Activated CD4-positive, CD25-positive, alpha-beta regulatory T cell treated with anti-CD3 and anti-CD28 coated beads, Interleukin-2, amount 50 U/mL, for 16 hours (primary cell): ENCODE measurements around the gene PLEKHA7.

Experiments
- DNase-seq: peaks from one replicate; pipeline ENCODE4 v3.0.0-alpha.2; 2020; ENCODE audit warnings: low read depth, low spot score

The PLEKHA7 gene

DNA sequence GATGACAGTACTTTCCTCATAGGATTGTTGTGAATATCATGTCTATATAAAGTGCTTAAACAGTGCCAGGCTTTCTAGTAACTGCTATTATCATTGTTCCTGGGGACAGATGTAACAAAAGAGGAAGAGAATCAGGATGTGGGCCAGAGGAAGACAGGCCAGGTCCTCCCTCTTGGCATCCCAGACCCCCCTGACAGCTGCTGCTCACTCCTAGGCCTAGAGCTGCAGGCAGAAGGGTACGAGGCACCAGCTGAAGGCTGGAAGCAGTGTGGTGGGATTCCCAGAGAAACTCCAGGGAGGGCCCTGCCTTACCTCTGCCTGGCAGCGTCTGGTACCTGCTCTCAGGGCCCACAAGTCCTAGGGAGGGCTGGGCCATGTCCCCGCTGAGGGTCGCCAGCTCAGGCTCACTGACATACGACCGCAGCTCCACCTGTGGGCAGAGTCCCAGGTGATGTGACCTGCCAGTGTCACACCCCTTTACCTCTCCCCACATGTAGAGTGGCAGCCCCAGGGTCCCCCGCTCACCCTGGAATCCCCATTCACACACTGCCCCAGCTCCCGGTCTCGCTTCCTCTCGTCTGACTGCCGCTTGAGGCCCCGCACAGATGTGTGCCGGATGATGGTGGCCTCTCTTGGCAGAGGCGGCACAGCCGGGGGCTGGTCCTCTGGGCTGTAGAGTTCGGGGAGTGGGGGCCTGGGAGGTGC, 223.6 kb downstream of the PLEKHA7 start:
- no peak for DNase-seq

DNA sequence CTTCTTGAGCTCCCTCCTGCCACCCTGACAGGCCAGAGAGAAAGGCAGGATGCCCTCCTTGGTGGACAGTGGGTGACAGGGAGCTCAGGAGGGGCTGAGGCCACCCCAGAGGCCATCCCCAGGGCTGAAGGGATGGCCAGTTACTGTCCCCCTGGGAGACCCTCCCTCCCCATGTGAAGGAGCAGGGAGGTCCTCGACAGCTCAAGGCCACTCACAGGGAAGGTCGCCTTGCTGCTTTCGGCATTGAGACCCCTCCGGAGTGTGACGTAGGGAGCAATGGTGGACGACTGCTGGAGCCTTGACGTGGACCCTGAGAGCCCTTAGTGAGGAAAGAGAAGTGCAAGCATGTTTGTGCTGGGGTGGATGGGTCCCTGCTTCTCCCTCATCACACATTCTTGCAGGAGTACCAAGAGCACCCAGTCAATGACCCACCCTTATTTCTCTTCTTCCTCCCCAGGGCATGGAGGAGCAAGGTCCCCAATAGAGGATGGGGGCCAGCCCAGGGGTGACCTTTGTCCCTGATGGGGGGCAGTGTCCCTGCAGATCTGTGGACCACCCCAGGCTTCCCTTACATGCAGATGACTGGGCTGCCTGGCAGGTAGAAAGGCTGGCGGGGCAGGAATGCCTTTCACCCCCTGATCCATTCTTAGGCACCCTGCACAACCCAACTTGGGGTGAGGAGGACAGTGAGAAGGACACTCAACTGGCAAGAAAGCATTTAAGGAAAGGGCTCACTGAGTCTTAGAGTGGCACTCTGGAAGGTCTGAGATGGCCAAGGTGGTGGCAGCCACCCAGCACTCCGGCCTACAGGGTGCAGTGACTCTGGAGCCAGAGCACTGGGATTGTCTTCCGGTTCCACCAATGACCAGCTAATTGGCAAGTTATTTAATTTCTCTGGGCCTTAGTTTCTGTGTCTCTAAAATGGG, 224.4 kb downstream of the PLEKHA7 start:
- DNase-seq: no peak

DNA sequence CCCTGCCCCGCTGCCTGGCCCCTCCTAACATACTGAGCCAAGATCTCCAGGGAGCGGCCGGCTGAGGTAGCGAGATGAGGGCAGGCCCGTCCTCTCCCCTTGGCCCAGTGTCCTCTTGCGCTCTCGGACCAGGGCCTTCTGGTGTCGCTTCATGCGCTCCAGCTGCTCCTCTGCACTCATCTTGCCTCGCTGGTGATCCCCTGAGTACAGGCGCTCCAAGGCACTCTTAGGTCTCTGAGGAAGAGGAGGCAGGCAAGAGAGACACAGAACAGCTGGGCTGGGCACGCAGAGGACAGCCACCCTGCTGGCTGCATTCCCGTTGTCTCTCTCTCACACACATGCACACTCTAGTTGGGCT, 225.2 kb downstream of the PLEKHA7 start:
- DNase-seq: no peak

DNA sequence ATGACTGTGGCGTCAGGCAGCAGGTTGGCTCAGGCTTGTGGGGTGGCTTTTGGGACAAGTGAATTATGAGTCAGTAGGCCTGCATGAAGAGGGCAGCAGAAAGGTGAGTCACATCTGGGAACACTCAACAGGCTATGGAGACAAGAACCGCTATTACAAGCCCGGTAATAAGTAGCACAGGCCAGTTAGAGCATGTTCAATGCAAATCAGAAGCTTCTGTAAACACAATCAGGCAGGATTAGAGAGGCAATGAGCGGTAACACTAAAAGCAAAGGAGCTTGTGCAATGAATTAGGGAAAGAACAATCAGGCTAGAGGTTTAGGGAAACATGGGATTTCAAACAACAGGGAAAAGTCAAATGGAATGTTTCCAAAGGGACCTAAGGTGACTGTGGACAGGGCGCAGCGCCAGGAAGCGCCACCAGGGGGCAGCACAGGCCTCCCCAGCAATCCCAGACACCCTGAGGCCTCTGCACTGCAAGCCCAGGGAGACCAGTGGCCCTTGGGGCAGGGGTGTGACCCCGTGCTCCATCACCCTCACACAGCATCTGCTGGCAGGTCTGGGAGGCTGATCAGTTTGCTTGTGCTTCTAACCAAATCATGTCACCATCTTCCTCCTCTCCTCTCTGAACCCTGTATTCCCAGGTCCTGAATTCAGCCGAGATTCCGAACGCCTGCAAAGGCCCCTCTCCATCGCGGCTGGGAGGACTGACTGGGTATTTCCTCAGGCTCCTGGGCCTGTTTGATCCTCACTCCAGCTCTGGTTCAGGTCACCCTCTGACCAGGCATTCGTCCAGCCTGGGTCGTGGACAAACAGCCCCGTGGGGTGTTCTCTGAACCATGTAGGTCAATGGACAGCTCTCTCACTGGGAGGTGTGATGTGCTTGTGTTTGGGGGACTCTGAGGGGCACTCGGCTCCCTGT, 225.8 kb downstream of the PLEKHA7 start:
- DNase-seq: no peak

DNA sequence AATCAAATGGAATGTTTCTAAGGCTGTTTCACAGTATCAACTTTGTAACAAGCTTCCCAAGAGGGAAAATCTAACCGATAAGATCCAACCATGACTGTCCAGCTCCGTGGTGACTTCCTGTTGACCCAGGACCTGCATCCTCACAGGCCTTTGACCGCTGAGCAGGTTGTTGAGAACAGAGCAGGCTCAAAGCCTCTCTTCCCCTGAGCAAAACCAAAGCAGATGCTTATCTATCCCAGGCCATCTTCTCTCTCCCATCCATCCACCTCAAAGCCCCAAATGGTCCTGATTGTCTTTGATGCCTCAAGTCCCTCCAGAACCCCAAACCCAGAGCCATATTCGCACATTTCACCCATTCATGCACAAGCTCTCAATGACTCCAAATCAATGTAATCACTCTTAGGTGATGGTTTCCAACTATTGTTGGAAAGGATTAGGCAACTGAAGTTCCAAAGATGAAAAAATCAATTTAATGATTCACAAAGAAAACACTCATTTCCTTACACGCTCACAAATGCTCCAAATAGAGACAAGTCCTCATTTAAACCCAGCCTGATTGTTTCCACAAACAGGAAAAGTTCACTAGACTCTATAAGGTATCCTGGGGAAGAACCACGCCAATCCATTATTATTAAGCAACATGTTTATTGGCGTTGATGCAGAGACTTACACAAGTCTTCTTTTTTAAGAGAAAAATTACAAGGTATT, 227.0 kb downstream of the PLEKHA7 start:
- DNase-seq: no peak

DNA sequence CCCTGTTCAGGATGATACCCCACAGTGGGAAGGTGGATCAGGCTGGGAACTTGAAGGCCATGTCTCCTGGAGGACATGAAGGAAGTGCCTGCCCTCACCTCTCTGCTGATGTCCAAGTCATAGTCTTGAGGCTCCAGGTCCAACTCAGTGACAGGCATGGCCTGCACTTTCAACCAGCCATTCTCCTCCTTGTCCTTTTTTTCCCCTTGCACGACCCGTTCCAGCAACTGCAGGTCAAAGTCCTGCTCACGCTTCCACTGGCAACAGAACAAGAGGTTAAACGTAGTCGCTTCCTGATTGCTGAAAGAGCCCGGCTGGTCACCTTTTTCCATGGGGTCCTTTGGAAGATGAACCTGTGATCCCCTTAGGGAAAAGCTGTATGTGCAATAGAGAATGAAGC, 228.1 kb downstream of the PLEKHA7 start:
- DNase-seq: no peak

DNA sequence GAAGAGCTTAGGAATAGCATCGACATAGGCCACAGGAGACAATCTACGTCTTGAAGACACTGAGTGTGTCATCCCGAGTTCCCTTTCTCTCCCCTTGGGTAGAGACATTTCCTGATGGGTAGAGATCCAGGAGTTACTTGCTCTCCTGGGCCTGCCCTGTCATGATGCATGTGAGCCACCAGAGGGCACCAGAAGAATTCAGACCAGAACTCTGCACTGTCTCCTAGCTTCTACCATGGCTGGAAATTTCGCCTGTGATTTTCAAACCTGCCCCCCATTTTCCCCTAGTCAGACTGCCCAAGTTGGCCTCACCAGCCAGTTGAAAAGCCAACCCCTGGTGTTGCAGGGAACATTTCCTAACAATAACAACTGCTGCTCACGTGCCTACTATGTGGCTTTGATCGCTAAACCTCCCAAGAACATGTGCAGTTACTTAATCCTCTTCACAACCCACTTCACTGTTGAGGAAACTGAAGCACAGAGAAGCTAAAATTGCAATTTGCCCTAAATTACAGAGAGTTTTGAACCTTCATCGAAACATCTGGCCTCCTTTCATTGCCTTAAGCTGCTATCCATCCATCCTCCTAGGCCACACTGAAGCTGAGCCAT, 228.6 kb downstream of the PLEKHA7 start:
- DNase-seq: peak; percentile 26

DNA sequence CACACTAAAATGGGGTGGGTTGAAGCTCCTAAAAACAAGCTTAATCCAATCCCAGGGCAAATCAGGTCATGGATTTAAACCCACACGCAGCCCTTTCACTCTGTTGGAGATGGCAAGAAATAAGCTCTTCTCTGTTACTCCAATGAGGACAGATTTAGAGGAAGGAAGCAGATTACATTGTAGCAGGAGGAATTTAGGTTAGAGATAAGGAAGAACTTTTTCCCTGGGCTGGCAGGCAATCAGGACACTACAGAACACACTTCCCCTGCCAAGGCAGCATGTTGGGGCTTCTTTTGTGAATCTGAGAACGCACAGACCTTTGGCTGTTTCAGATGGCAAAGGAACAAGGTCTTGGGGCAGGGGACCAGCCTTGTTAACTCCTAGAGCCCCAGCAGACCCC, 229.5 kb downstream of the PLEKHA7 start:
- no peak for DNase-seq

DNA sequence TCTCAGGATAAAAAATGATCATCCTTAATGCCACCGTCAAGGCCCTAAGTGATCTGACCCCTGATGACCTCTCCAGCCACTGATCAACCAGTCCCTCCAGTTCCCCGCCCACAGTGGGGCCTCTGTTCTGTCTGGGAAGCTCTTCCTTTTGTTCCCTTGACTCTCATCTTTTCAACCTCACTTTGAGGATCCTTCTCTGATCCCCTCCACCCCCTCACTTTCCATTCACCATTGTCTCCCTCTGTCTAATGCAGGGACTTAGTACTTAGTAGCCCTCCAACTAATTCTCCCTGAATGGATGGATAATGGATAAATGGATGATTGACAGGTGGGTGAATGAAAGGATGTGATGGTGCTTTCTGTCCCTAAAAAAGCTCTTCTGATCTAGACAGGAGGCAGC, 230.1 kb downstream of the PLEKHA7 start:
- no peak for DNase-seq

DNA sequence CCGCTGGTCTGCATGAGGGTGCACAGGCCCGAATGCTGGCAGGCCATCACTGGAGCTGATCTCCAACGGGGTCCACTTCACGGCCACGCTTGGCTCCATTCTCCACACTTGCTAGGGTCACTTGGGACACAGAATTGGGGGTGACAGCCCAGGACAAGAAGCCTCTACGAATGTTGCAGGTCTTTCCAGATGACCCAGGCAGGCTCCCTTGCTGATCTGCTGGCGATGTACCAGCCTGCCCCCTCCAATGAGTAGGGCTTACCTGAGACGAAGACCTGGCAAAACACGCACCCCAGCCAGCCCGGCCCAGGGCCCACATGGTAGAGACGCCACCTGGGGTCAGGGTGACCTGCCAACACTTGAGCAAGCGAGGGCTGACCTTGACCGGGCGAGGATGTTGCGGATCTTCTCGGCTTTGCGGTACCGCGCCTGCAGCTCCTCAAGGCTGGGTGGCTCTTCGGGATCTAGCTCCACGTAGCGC, 230.9 kb downstream of the PLEKHA7 start:
- no peak for DNase-seq

DNA sequence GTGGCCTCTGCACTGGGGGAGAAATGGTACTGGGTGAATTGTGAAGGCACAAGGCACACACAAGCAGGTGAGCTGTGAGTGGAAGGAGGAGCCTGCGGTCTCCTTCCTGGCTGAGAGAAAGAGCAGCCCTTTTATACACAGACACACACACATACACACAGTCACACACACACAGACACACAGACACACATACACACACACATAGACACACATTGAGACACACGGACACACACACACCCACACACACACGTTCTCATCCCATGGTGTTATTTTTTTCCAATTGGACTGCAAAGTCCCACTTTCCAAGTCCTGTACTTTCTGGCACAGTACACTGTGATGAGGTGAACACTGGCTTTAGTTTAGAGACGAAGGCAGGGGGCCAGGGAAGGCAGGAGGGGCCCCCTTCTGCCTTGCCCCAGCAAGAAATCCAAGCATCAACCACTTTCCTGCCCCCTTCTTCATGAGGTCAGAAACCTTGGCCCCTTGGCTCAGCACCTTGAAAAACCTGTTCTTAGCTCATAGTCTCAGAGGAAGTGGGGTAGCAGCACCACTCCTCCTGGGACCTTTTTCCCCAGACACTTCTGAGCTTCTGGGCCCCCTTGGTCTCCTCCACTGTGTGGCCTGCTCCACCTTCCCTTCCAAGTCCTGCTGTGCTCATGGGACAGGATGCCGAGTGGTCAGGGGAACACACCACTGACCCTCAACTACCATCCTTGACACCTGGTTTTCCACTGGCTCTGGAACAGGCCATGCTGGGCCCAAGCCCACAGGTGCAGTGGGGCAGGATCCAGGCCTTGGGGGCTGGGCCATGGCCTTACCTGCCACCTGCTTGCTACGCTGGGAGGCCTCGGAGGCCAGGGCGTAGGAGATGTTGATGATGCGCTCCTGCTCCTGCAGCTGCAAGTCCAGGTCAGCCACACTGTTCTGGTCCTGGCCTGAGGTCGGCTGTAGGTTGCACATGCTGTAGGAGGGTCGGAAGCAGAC, 232.0 kb downstream of the PLEKHA7 start:
- no peak for DNase-seq

DNA sequence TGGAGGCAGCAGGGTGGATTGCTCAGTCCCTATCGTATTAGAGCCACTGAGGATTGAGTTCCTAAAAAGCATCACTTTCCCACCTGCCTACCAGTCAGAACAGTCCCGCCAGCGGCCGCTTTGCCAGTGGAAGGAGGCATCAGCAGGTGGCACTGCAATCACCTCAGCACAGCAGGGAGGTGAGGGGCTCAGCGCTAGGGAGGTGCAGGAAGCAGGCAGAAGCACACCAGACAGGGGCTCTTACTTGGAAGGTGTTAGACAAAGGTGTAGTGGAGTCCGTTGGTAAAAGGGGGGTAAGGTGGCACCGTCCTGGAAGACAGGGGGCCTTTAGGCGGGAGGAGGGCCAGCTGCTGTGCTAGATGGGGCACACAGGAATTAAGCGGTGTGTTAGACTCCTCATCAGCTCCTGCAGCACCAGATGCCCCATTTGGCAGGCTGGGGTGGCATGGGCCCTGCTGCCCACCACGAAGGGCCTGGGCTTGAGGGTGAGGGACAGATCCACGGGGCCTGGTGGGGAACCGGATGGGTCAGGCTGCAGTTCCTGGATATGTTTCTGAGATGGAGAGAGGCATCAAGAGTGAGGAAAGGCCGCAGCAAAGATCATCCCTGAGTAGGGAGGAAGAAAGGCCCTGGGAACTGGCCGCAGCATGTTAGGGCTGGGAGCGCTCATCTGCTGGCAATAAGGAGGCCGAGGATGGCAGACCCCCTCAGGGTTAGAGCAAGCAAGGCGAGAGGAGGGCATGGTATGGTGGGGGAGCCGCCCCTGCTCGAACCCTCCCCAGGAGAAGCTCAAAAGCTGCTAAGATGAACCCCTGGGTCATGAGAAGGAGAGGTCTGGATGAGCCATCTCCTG, 233.3 kb downstream of the PLEKHA7 start:
- no peak for DNase-seq

DNA sequence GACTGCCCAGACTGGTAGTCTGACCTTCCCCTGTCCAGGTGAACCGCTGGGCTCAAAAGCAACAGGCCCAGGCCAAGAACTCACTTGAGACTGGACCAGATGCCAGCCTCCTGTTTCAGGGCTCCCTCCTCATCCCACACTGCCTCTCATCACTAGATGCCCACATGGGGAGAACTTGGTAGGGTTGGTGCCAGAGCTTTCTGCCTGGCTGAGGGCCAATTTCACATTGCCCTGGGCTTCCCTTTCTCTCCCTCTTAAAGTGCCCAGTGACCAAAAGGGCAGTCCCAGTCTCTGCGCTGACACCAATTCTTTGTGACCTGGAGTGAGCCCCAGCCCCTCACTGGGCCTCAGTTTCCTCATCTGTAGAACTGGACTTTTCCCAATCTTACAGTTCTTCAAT, 234.1 kb downstream of the PLEKHA7 start:
- no peak for DNase-seq

DNA sequence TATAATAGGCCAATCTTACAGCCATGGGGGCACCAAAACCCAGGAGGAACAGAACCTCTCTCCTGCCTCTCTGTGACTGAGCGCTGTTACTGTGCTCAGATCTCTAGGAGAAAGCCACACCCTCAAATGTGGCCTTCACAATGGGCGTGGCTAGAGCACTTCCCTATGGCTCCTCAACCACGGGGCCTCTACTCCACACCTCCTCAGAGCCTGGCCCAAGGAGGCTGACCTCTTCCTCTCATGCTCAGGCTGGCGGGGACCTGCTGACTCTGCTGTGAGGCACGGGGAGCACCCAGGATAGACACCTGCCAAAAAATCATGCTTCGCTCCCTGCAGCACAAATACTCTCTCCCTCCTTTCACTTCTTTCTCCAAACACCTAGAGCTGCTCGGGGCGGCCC, 234.8 kb downstream of the PLEKHA7 start:
- DNase-seq: no peak

DNA sequence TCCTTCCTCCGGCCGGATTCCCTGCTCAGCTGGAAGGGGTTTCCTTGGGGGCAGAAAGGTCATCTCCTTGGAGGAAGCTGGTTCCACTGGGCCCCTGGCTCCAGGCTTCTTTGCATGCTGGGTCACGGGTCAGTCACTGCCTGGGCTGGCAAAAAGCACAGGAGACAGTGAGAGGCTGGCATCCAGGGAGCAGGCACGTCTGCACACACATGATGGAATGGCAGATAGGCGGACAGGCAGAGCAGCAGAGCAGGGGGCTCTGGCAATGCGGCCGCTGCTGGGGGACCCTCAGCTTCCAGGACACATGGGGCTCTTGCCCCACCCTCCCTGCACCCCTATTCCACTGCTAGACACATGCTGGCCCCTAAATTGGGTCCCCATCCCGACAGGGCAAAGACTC, 235.3 kb downstream of the PLEKHA7 start:
- DNase-seq: no peak

DNA sequence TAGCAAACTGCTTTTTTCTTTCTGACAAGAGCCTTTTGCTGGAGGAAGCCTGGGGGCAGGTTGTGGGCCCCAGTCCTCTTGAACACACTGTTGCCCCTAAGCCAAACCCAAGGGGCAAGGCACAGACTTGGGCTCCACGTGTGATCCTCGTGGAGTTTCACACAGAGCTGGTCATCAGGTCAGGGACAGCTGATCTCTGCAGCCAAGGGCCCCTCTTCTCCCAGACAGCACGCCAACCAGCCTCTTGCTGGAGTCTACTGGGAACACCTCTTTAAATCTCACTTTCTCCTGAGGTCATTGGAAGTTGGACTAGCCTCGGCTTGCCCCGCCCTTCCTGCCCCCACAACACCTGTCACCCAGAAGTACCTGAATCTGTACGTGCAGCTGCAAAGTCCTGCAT, 235.9 kb downstream of the PLEKHA7 start:
- no peak for DNase-seq

DNA sequence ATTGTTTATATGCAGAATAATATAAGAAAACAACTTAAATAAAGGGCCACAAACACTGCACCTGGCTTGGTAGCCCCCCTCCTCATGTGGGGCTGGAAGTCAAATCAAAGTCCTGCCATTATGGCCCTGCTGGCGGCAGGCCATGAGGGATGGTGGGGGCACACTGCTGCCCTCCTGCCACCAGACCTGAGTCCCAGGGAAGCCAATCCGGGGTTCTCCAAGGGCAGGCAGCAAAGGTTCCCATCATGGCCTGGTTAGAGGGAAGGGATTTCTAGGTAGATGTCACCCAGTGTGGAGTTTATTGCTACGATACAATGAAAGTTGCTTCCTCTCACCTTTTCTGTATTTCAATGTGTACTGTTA, 236.6 kb downstream of the PLEKHA7 start:
- DNase-seq: no peak

DNA sequence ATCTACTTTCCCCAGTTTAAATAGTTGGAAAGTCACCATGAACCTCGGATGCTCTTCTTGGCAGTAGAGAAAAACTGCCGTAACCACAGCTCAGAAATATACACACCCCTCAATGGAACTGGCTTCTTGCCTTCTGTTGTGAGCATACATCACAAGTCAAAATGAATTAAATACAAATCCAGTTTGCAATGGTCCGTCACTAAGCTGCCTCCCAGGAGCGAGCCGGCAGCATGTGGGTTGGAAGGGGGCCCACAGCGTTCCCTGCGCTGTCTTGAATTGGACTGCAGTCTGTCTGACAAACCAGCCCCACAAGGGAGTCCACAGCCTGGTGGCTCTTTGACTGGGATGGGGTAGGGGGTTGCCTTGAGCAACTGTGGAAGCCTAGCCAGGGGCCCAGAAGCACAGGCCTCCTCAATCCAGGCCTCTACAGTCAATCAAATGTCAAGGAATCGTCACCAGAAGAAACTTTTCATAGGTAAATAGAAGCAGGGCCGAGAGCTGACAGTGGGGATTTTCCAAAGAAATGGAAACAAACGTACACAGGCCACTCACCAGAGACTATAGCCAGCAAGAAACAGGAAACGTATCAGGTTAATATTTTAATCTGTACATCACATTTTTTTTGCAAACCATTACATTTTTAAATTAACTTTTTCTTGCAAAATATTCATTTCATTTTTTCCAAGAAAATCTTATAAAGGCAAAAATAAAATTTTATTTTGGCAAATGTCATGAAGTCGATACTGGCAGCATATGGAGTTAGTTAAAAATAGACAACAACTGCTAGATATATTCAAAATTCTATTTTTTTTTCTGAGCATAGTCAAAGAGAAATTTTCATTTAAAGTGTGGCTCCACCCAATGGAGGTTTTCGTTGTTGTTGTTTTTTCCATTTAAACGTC, 237.3 kb downstream of the PLEKHA7 start:
- DNase-seq: no peak
